H1 (cell line): ENCODE data around the gene YEATS2. TPM values are rescaled to one million over a fixed set of nuclear protein-coding genes. Genes with fewer than 3 reads are reported as not detected.

Experiments used
- ASH2L ChIP-seq: fragments of 200-600, 300-600 bp; sonication (generic); IDR thresholded peaks from one replicate; pipeline ENCODE4 v1.7.1; 2017; ENCODE audit warnings: low read length
- ATF3 ChIP-seq: IDR thresholded peaks from 2 replicates; pipeline ENCODE4 v1.6.1; 2011; ENCODE audit warnings: low read depth, mild to moderate bottlenecking, low read length; ENCODE audit not compliant: insufficient read depth
- BRCA1 ChIP-seq: IDR thresholded peaks from 2 replicates; pipeline ENCODE4 v1.6.1; 2012; ENCODE audit warnings: low read depth, low read length, improper control_type of control experiment
- CEBPB ChIP-seq: IDR thresholded peaks from 2 replicates; pipeline ENCODE4 v1.6.1; 2012; ENCODE audit warnings: low read depth, low read length
- CHD2 ChIP-seq: IDR thresholded peaks from 2 replicates; pipeline ENCODE4 v1.6.1; 2012; ENCODE audit warnings: low read length, improper control_type of control experiment
- CREB1 ChIP-seq: IDR thresholded peaks from 2 replicates; pipeline ENCODE4 v1.6.1; 2012; ENCODE audit warnings: inconsistent platforms
- EGR1 ChIP-seq: IDR thresholded peaks from 2 replicates; pipeline ENCODE4 v1.6.1; 2011; ENCODE audit warnings: low read depth, low read length, borderline replicate concordance
- EP300 ChIP-seq, 2 experiments: IDR thresholded peaks; 1 replicate in 1 of 2; 2 replicates in 1 of 2; pipeline ENCODE4 v1.6.1; 2011 to 2012; ENCODE audit warnings: low read depth in 2 of 2, low read length in 2 of 2, mild to moderate bottlenecking in 2 of 2, borderline replicate concordance in 1 of 2, inconsistent platforms in 1 of 2, moderate library complexity in 1 of 2
- EZH2 ChIP-seq: fragments of 200-600 bp; sonication (generic); IDR thresholded peaks from 2 replicates; pipeline ENCODE4 v1.7.1; 2012; ENCODE audit warnings: low read depth, mild to moderate bottlenecking, moderate library complexity, low read length, inconsistent platforms; ENCODE audit not compliant: severe bottlenecking
- FOSL1 ChIP-seq: IDR thresholded peaks from 2 replicates; pipeline ENCODE4 v1.6.1; 2011; ENCODE audit warnings: mild to moderate bottlenecking, low read depth, low read length, moderate library complexity; ENCODE audit not compliant: insufficient read depth
- HDAC6 ChIP-seq: IDR thresholded peaks from one replicate; pipeline ENCODE4 v1.7.1; 2012; ENCODE audit warnings: low read depth, mild to moderate bottlenecking, inconsistent platforms, low read length, moderate library complexity
- KDM1A ChIP-seq: fragments of 200-600, 300-600 bp; sonication (generic); IDR thresholded peaks from 2 replicates; pipeline ENCODE4 v1.7.1; 2016; ENCODE audit warnings: mild to moderate bottlenecking, low read length, borderline replicate concordance
- MAFK ChIP-seq: IDR thresholded peaks from 2 replicates; pipeline ENCODE4 v1.6.1; 2012; ENCODE audit warnings: low read depth, mild to moderate bottlenecking, improper control_type of control experiment, low read length
- MAX ChIP-seq: IDR thresholded peaks from 2 replicates; pipeline ENCODE4 v1.6.1; 2012; ENCODE audit warnings: inconsistent platforms
- POLR2A ChIP-seq, 2 experiments: IDR thresholded peaks; 1 replicate in 1 of 2; 2 replicates in 1 of 2; pipeline ENCODE4 v1.6.1; 2011; ENCODE audit warnings: low read depth in 2 of 2, low read length in 2 of 2, mild to moderate bottlenecking in 2 of 2; ENCODE audit errors: control extremely low read depth in 1 of 2
- RAD21 ChIP-seq, 2 experiments: IDR thresholded peaks in 1 of 2; conservative IDR thresholded peaks in 1 of 2; 2 replicates each; pipeline ENCODE4 v1.6.1; 2011; ENCODE audit warnings: low read depth in 2 of 2, low read length in 2 of 2, improper control_type of control experiment in 1 of 2, inconsistent platforms in 1 of 2, mild to moderate bottlenecking in 1 of 2, moderate library complexity in 1 of 2
- RXRA ChIP-seq: IDR thresholded peaks from 2 replicates; pipeline ENCODE4 v1.6.1; 2011; ENCODE audit warnings: low read depth, mild to moderate bottlenecking, low read length, moderate library complexity; ENCODE audit not compliant: insufficient read depth
- SP1 ChIP-seq: IDR thresholded peaks from 2 replicates; pipeline ENCODE4 v1.6.1; 2011; ENCODE audit warnings: low read depth, low read length
- SP2 ChIP-seq: IDR thresholded peaks from 2 replicates; pipeline ENCODE4 v1.6.1; 2012; ENCODE audit warnings: mild to moderate bottlenecking, low read length, inconsistent platforms
- TBP ChIP-seq: IDR thresholded peaks from 2 replicates; pipeline ENCODE4 v1.6.1; 2011; ENCODE audit warnings: low read depth, low read length, improper control_type of control experiment
- YY1 ChIP-seq: IDR thresholded peaks from 2 replicates; pipeline ENCODE4 v1.6.1; 2011; ENCODE audit warnings: low read depth, mild to moderate bottlenecking, low read length
- polyA plus RNA-seq, 7 experiments: library from polyadenylated mRNA; depleted of rRNA in 3 of 7; stranded (reverse) in 5 of 7; unstranded in 2 of 7; fragments of >200 nt in 5 of 7; fragments of 200-250 nt in 2 of 7; gene quantifications; 1 replicate in 5 of 7; 2 replicates in 1 of 7; 4 replicates in 1 of 7; pipeline versions ENCODE4 v1.2.1 to v1.2.3, GENCODE V29; 2011 to 2013; ENCODE audit warnings: missing spikeins in 2 of 7, mixed read lengths in 2 of 7
- total RNA-seq: library from RNA; stranded (reverse); fragmentation: NEBNext Ultra II Directional; extraction: Animal tissue kit (Norgen Biotek cat#: 25700); gene quantifications from 2 replicates; pipeline ENCODE4 v1.2.1, GENCODE V29; 2021
- TF ChIP-seq, protein P1 (sequence below), 3 experiments: IDR thresholded peaks; 1 replicate in 2 of 3; 2 replicates in 1 of 3; pipeline versions ENCODE4 v1.5.1 to v1.6.1; 2011; ENCODE audit warnings: low read length in 3 of 3, mild to moderate bottlenecking in 3 of 3, inconsistent platforms in 2 of 3, low read depth in 1 of 3, moderate library complexity in 1 of 3; ENCODE audit not compliant: insufficient read depth in 1 of 3; ENCODE audit errors: control extremely low read depth in 1 of 3

The YEATS2 gene
- total and polyA plus RNA-seq, 2 of the 8 experiments (the other 6 are each of a cell fraction or from before 2014, with no cell fraction given) = 35.3 to 53.7 TPM

DNA sequence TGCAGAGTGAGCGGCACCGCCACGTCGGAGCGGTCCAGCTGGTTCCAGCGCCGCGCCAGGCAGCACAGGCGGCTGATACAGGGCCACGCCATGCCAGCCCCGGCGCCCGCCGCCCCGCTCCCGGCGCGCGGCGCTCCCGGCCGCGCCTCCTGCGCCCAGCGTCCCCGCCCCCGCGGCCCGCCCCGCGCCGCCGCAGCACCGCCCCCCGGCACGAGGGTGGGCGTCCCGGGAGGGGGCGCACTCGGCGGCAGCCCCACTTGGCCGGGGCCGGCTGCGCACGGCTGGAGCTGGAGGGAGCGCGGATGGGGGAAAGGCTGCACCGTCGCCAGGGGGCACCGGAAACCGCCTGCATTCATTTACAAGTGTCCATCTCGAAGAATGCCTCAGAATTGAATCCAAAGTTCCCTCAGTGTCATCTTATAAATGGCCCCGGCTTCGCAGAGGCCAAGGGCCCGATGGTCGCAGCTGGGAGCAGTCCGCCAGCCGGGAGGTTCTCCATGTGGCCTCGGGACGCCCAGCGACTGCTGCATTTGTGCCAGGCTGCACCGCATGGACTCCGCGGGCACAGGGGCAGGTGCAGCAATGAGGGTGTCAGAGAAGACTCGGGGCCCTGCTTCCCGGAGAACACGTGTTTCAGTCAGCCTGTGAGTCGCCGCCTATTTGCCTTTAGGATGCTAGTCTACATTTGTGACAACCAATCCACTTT, 128.0 kb downstream of the YEATS2 start, which contains the start of gene MAP6D1 (continued):
- no peak for TF ChIP-seq ATF3
- no peak for TF ChIP-seq FOSL1
- TF ChIP-seq MAFK = no peak
- TF ChIP-seq HDAC6 = no peak
- no peak for TF ChIP-seq CEBPB
- TF ChIP-seq BRCA1 = no peak
- TF ChIP-seq EGR1 = 0 out of 2 replicates have a peak, but pooled peaks have one; percentile 19
- TF ChIP-seq RXRA = no peak
- TF ChIP-seq CHD2 = no peak
- TF ChIP-seq TBP = no peak
- TF ChIP-seq KDM1A = no peak; the same call in 1 of the 2 replicates
- no peak for TF ChIP-seq ASH2L
- peak; percentile 75 for TF ChIP-seq MAX
- no peak for TF ChIP-seq SP2
- TF ChIP-seq EP300 (IDR thresholded peaks at IDR 0.05; ENCODE audit: borderline replicate concordance in 1 of 2, low read depth in 2 of 2, low read length in 2 of 2) = no peak
- TF ChIP-seq CREB1 = no peak; the same call in 1 of the 2 replicates
- TF ChIP-seq, protein P1, sequence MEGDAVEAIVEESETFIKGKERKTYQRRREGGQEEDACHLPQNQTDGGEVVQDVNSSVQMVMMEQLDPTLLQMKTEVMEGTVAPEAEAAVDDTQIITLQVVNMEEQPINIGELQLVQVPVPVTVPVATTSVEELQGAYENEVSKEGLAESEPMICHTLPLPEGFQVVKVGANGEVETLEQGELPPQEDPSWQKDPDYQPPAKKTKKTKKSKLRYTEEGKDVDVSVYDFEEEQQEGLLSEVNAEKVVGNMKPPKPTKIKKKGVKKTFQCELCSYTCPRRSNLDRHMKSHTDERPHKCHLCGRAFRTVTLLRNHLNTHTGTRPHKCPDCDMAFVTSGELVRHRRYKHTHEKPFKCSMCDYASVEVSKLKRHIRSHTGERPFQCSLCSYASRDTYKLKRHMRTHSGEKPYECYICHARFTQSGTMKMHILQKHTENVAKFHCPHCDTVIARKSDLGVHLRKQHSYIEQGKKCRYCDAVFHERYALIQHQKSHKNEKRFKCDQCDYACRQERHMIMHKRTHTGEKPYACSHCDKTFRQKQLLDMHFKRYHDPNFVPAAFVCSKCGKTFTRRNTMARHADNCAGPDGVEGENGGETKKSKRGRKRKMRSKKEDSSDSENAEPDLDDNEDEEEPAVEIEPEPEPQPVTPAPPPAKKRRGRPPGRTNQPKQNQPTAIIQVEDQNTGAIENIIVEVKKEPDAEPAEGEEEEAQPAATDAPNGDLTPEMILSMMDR (IDR thresholded peaks at IDR 0.05; ENCODE audit: control extremely low read depth in 1 of 3, insufficient read depth in 1 of 3, low read depth in 1 of 3, low read length in 3 of 3) = peak in 2 of 3 experiments; percentile 43 to 64; a peak in 3 of 4 replicates
- TF ChIP-seq EZH2 = no peak
- TF ChIP-seq YY1 = 0 out of 2 replicates have a peak, but pooled peaks have one; percentile 41
- TF ChIP-seq RAD21 (IDR thresholded peaks at IDR 0.05 in 1 of 2, conservative IDR thresholded peaks at IDR 0.05 in 1 of 2; ENCODE audit: low read depth in 2 of 2, low read length in 2 of 2) = peak; percentile 27 to 48; a peak in 3 of 4 replicates
- TF ChIP-seq SP1 = no peak
- TF ChIP-seq POLR2A (IDR thresholded peaks at IDR 0.05; ENCODE audit: control extremely low read depth in 1 of 2, low read depth in 2 of 2, low read length in 2 of 2) = no peak
